CD4-positive, alpha-beta T cell (primary cell): ENCODE data around the gene ZNF335. TPM values are rescaled to one million over a fixed set of nuclear protein-coding genes. Genes with fewer than 3 reads are reported as not detected.
A peak's percentile ranks its signal among the peaks of the same experiment; 100 is the strongest.

Experiments
- ATAC-seq: fragments of 200-7000 bp; cut with Tn5 transposase; one replicate; pipeline ENCODE4 v1.10.0; 2022; ENCODE audit warnings: mild to moderate bottlenecking; ENCODE audit not compliant: poor library complexity
- CTCF ChIA-PET: fragments of 350-600 bp; sonication (Branson Sonifier 250); formaldehyde crosslinking; loops from one replicate; lab custom pipeline; 2021; ENCODE audit warnings: antibody characterized with exemption, inconsistent platforms; lab: Charles Lee
- POLR2A ChIA-PET: fragments of 350-600 bp; sonication (Branson Sonifier 250); formaldehyde crosslinking; loops from one replicate; lab custom pipeline; 2021; ENCODE audit warnings: antibody characterized with exemption, inconsistent platforms; lab: Charles Lee
- DNase-seq, 14 experiments: peaks; one replicate each; pipeline ENCODE4 v3.0.0-alpha.2; 2013 to 2020; ENCODE audit warnings: mixed read lengths in 2 of 14
- H3K27ac ChIP-seq, 2 donors: one replicate each; pipeline versions ENCODE4 v1.5.1 to v1.7.0; 2013; ENCODE audit warnings: low read length in 2 of 2, low read depth in 1 of 2, mild to moderate bottlenecking in 1 of 2
- H3K27me3 ChIP-seq, 2 experiments: 1 replicate in 1 of 2; 2 replicates in 1 of 2; pipeline versions ENCODE4 v1.6.1 to v1.7.0; 2013; ENCODE audit warnings: low read length in 2 of 2, control low read depth in 1 of 2, mild to moderate bottlenecking in 1 of 2, moderate library complexity in 1 of 2; ENCODE audit not compliant: insufficient read depth in 2 of 2, control insufficient read depth in 1 of 2
- H3K36me3 ChIP-seq: one replicate; pipeline ENCODE4 v1.6.1; 2013; ENCODE audit warnings: low read length, control low read depth; ENCODE audit not compliant: insufficient read depth
- H3K4me1 ChIP-seq: one replicate; pipeline ENCODE4 v1.6.1; 2013; ENCODE audit warnings: low read length, control low read depth; ENCODE audit not compliant: insufficient read depth
- H3K4me3 ChIP-seq: one replicate; pipeline ENCODE4 v1.5.1; 2013; ENCODE audit warnings: mild to moderate bottlenecking, low read length, moderate library complexity
- H3K9me3 ChIP-seq, 2 experiments: 1 replicate in 1 of 2; 2 replicates in 1 of 2; pipeline versions ENCODE4 v1.6.1 to v1.7.0; 2013; ENCODE audit warnings: low read length in 2 of 2, mild to moderate bottlenecking in 2 of 2, control low read depth in 1 of 2, moderate library complexity in 1 of 2; ENCODE audit not compliant: control insufficient read depth in 1 of 2, insufficient read depth in 1 of 2
- H3K27ac Mint-ChIP-seq: one replicate; pipeline ENCODE4 v1.8.0; 2020; ENCODE audit warnings: mixed read lengths
- H3K27me3 Mint-ChIP-seq: one replicate; pipeline ENCODE4 v1.8.0; 2021; ENCODE audit warnings: mixed read lengths
- H3K36me3 Mint-ChIP-seq: one replicate; pipeline ENCODE4 v1.8.0; 2021; ENCODE audit warnings: low read depth, mixed read lengths
- H3K4me1 Mint-ChIP-seq: one replicate; pipeline ENCODE4 v1.8.0; 2021; ENCODE audit warnings: low read depth, mixed read lengths
- H3K4me3 Mint-ChIP-seq: one replicate; pipeline ENCODE4 v1.8.0; 2020; ENCODE audit warnings: mild to moderate bottlenecking, mixed read lengths
- H3K9me3 Mint-ChIP-seq: one replicate; pipeline ENCODE4 v1.8.0; 2020; ENCODE audit warnings: mixed read lengths
- CTCF ChIP-seq: fragments of 200-600 bp; IDR thresholded peaks from one replicate; pipeline ENCODE4 v1.8.0; 2022; ENCODE audit warnings: antibody characterized with exemption, mild to moderate bottlenecking
- intact Hi-C, 2 experiments: fragments of 100-400 bp; cut with DNase I in 1 of 2; cut with micrococcal nuclease in 1 of 2; formaldehyde crosslinking; loops; one replicate each; pipeline versions ENCODE4 v1.15.1 to v1.9.0; 2023 to 2025; cut with DNase I, micrococcal nuclease
- total RNA-seq, 174 experiments: library from RNA in 2 of 174; stranded (reverse) in 2 of 174; gene quantifications; one replicate each; pipeline ENCODE4 v1.2.3 and lab custom pipeline; 2021 to 2026

Gene ZNF335
- total RNA-seq, 2 experiments from 2014 or later: 67.3 to 74.6 TPM

- Histone ChIP-seq H3K9me3 (no peaks in the 10 kb centered on the region), H3K36me3 (no peaks in the 10 kb centered on the region), H3K4me3 (peak overlapping the region; percentile 53), H3K4me1 (peaks cover 23% of the 10 kb centered on the region), H3K27me3 (peaks cover 9 to 17% of the 10 kb centered on the region in 2 experiments), H3K27ac (no peak overlapping the region)
- intact Hi-C loops: loop anchor here in 1 of 2 experiments (2.0 kb wide), 1 partner anchor 23 kb away; no protein-coding TSS in a partner anchor
- Mint-ChIP-seq H3K9me3 (no peaks in the 10 kb centered on the region), H3K4me1 (peaks cover 14% of the 10 kb centered on the region), H3K4me3 (no peak overlapping the region), H3K27ac (no peak overlapping the region), H3K36me3 (no peaks in the 10 kb centered on the region), H3K27me3 (peaks cover 22% of the 10 kb centered on the region)
- peak in 1 of 14 experiments; percentile 18 for DNase-seq
- POLR2A ChIA-PET: interaction anchor here (1.2 to 1.7 kb wide), 2 partner anchors 25 to 27 kb away, joined by 4 to 5 read pairs; partner anchors contain the start of gene PCIF1
- no peak for ATAC-seq
- CTCF ChIA-PET: interaction anchor here (1.0 to 1.6 kb wide), 3 partner anchors 59 to 111 kb away, joined by 3 read pairs; no protein-coding TSS in a partner anchor
- TF ChIP-seq CTCF: no peak
Observed at GRCh38 chr20:45909817-45910669, 62.0 kb downstream of the ZNF335 start.

GRCh38 chr20:45909336-45909808 is 62.6 kb downstream of the ZNF335 start:
- H3K27ac Mint-ChIP-seq: no peak overlapping the region
- Histone ChIP-seq H3K4me1 (peaks cover 23% of the 10 kb centered on the region), H3K27me3 (peaks cover 9 to 15% of the 10 kb centered on the region in 2 experiments), H3K9me3 (no peaks in the 10 kb centered on the region), H3K36me3 (no peaks in the 10 kb centered on the region), H3K4me3 (no peak overlapping the region), H3K27ac (no peak overlapping the region)
- no peaks in the 10 kb centered on the region for H3K9me3 Mint-ChIP-seq
- intact Hi-C loops: no loop called here
- H3K4me1 Mint-ChIP-seq: peaks cover 14% of the 10 kb centered on the region
- TF ChIP-seq CTCF: no peak
- no peak overlapping the region for H3K4me3 Mint-ChIP-seq
- ChIA-PET CTCF (interaction anchor here (1.0 to 1.6 kb wide), 2 partner anchors 60 to 61 kb away, joined by 3 read pairs; no protein-coding TSS in a partner anchor), POLR2A (interaction anchor here (1.2 to 1.7 kb wide), 2 partner anchors 25 to 28 kb away, joined by 4 to 5 read pairs; partner anchors contain the start of gene PCIF1)
- ATAC-seq (no peak), DNase-seq (no peak)
- H3K36me3 Mint-ChIP-seq: no peaks in the 10 kb centered on the region
- peaks cover 18% of the 10 kb centered on the region for H3K27me3 Mint-ChIP-seq

GRCh38 chr20:45908084-45908483 is 63.9 kb downstream of the ZNF335 start:
- Histone ChIP-seq H3K4me1 (peaks cover 23% of the 10 kb centered on the region), H3K27ac (no peak overlapping the region), H3K36me3 (no peaks in the 10 kb centered on the region), H3K4me3 (no peak overlapping the region), H3K9me3 (no peaks in the 10 kb centered on the region), H3K27me3 (peaks cover 9 to 11% of the 10 kb centered on the region in 2 experiments)
- DNase-seq (no peak), ATAC-seq (no peak)
- peaks cover 13% of the 10 kb centered on the region for H3K27me3 Mint-ChIP-seq
- peaks cover 14% of the 10 kb centered on the region for H3K4me1 Mint-ChIP-seq
- no peaks in the 10 kb centered on the region for H3K9me3 Mint-ChIP-seq
- TF ChIP-seq CTCF: no peak
- ChIA-PET POLR2A (interaction anchor here (1.7 kb wide), 1 partner anchor 27 kb away, joined by 5 read pairs; the partner anchor contains the start of gene PCIF1), CTCF (no interaction called here)
- intact Hi-C loops: no loop called here
- no peak overlapping the region for H3K27ac Mint-ChIP-seq
- H3K36me3 Mint-ChIP-seq: no peaks in the 10 kb centered on the region
- no peak overlapping the region for H3K4me3 Mint-ChIP-seq
